Measurements from ENCODE around the gene TCF21.

TCF21 gene

GRCh38 chr6:133889557-133890403 is 867 bp downstream of the TCF21 start:
- DNase-seq (ENCODE audit: low read depth) = no peak

GRCh38 chr6:133890711-133891148 is 1.8 kb downstream of the TCF21 start:
- no peak for DNase-seq (ENCODE audit: low read depth)

GRCh38 chr6:133891149-133891926 is 2.4 kb downstream of the TCF21 start:
- DNase-seq (ENCODE audit: low read depth) = no peak

- no peak for DNase-seq (ENCODE audit: low read depth)
Observed at GRCh38 chr6:133891927-133892812, 3.3 kb downstream of the TCF21 start.

GRCh38 chr6:133892813-133893691 is 4.1 kb downstream of the TCF21 start:
- DNase-seq (ENCODE audit: low read depth) = no peak

- no peak for DNase-seq (ENCODE audit: low read depth)
Observed at GRCh38 chr6:133893946-133894345, 5.0 kb downstream of the TCF21 start.

GRCh38 chr6:133894369-133894768 is 5.5 kb downstream of the TCF21 start:
- no peak for DNase-seq (ENCODE audit: low read depth)

GRCh38 chr6:133894795-133895358 is 6.0 kb downstream of the TCF21 start:
- no peak for DNase-seq (ENCODE audit: low read depth)

- DNase-seq (ENCODE audit: low read depth) = no peak
Observed at GRCh38 chr6:133895573-133896343, 6.8 kb downstream of the TCF21 start.

- DNase-seq (ENCODE audit: low read depth) = no peak
Observed at GRCh38 chr6:133896344-133896721, 7.4 kb downstream of the TCF21 start.

GRCh38 chr6:133898263-133898662 is 9.3 kb downstream of the TCF21 start:
- no peak for DNase-seq (ENCODE audit: low read depth)

GRCh38 chr6:133899556-133899955 is 10.6 kb downstream of the TCF21 start:
- peak; percentile 35 for DNase-seq (ENCODE audit: low read depth)

- DNase-seq (ENCODE audit: low read depth) = no peak
Observed at GRCh38 chr6:133903855-133904254, 14.9 kb downstream of the TCF21 start.

- no peak for DNase-seq (ENCODE audit: low read depth)
Observed at GRCh38 chr6:133906050-133906449, 17.1 kb downstream of the TCF21 start.

- DNase-seq (ENCODE audit: low read depth) = peak; percentile 74
Observed at GRCh38 chr6:133916650-133917151, 27.8 kb downstream of the TCF21 start.

GRCh38 chr6:133917781-133918180 is 28.9 kb downstream of the TCF21 start:
- DNase-seq (ENCODE audit: low read depth) = no peak

GRCh38 chr6:133918208-133918930 is 29.5 kb downstream of the TCF21 start:
- no peak for DNase-seq (ENCODE audit: low read depth)

- no peak for DNase-seq (ENCODE audit: low read depth)
Observed at GRCh38 chr6:133919362-133919761, 30.4 kb downstream of the TCF21 start.

- DNase-seq (ENCODE audit: low read depth) = peak; percentile 65
Observed at GRCh38 chr6:133921249-133921859, 32.4 kb downstream of the TCF21 start.

Measured in stromal cell of bone marrow (primary cell).